HS-5 (cell line): ENCODE measurements around the gene TRIM28.
"Not testable (repeated sequence)": the region's sequence is repeated elsewhere in the genome, so short reads cannot be mapped to it uniquely, and the experiment has no call there.

Experiments used
- DNase-seq: peaks from one replicate; pipeline ENCODE4 v3.0.0-alpha.2; 2012; ENCODE audit warnings: low read depth

TRIM28 gene

GRCh38 chr19:58543826-58544590 is at the start of gene TRIM28:
TRIM28 (plus strand) TSS chr19:58544064; CDS start chr19:58544758, 694 bp downstream.
- peak; percentile 79 for DNase-seq

DNA sequence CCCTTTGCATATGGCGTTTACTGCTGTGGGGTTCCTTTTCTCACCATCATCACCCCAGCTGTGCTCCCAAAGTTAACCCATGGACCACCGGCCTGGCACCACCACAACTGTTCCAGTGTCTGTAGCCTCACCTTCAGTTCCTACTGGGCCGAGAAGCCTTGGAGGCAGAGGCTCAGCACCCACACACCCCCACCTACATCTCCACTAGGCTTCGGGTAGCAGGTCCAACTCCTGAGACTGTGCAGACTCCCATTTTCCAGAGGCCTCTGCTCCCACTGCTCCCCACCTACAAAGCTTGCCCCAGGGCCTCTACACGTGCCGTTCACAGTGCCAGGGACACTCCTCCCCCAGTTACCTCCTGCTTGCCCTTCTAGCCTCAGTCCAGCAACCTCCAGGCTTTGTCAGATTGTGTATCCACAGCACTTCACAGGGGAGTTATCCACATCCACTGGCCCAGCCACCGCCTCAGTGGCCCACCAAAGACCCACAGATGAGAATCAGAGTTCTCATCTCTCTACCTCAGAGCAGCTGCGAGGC is 46.2 kb upstream of the TRIM28 start:
- DNase-seq = no peak

GRCh38 chr19:58498316-58499020 is 45.4 kb upstream of the TRIM28 start:
- no peak for DNase-seq

DNA sequence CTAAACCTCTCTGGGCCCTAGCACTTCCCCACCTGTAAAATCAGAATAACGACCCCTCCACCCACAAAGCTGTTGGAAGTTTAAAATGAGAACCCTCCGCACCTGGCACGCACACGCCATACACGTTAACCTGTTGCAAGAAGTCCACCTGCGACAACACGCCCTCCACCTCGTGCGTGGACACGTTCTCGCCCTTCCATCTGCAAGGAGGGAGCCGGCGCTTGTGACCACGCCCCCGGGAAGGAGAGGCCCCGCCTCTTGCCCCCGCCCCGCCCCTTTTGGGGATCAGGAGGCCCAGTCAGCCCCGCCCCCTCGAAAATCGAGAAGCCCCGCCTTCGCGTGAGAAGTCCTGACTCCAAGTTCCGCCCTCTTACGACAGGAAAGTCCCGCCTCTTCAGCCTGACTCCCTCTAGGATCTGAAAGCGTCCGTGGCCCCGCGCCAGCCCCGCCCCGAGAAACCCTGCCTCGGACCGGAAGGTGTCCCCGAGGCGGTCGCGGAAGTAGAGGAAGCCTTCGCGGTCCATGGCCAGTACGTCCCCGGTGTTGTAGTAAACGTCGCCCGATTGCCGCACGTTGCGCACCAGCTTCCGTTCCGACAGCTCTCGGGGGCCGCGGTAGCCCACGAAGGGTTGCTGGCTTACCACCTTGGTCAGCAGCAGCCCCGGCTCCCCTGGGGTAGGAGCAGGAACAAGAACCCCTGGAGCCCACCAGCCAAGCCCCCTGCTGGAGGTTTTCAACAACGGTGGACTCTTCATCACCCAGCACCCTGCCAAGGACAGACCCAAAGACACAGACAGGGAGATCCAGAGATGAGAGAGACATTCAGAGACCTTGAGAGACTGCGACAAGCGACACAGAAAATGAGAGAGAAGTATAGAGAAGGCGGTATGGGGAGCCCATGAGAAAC is 44.6 kb upstream of the TRIM28 start:
- DNase-seq = peak; percentile 72

DNA sequence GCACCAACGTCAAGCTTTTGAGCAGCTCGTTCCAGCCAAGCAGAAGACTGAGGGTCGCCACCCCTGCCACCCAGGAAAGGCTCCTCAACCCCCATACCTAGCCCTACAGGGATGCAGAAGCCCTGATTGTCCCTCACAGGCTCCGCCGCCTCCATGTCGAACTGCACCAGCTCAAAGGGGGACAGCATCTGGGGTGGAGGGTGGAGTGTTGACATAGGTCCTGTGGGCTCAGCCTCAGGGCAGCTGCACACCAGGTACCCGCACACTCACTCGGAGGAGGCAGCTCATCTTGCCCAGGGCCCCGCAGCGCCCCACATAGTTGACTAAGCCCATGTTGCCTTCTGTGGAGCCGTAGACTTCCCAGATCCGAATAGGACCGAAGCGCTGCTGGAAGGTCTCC is 43.6 kb upstream of the TRIM28 start:
- DNase-seq = no peak

DNA sequence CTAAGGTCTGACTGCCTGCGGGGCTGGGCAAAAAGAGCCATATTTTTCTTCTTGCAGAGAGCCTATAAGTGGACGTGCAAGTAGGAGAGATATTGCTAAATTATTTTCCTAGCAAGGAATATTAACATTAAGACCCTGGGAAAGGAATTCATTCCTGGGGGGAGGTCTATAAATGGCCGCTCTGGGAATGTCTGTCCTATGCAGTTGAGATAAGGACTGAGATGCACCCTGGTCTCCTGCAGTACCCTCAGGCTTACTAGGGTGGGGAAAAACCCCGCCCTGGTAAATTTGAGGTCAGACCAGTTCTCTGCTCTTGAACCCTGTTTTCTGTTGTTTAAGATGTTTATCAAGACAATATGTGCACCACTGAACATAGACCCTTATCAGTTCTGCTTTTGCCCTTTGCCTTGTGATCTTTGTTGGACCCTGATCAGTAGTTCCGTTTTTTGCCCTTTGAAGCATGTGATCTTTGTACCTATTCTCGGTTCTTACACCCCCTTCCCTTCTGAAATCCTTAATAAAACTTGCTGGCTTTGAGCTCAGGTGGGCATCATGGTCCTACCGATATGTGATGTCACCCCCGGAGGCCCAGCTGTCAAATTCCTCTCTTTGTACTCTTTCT is 36.2 kb upstream of the TRIM28 start:
- DNase-seq = not testable (repeated sequence)

- DNase-seq = no peak
Observed at GRCh38 chr19:58509731-58510083, 34.2 kb upstream of the TRIM28 start.

GRCh38 chr19:58510084-58510862 is 33.6 kb upstream of the TRIM28 start:
- DNase-seq = no peak

- DNase-seq = no peak
Observed at GRCh38 chr19:58511353-58512208, 32.3 kb upstream of the TRIM28 start, which contains the start of gene SLC27A5. SLC27A5 (minus strand) TSS chr19:58511992; CDS start chr19:58511955, 37 bp downstream.

- no peak for DNase-seq
Observed at GRCh38 chr19:58513213-58513693, 30.6 kb upstream of the TRIM28 start.

DNA sequence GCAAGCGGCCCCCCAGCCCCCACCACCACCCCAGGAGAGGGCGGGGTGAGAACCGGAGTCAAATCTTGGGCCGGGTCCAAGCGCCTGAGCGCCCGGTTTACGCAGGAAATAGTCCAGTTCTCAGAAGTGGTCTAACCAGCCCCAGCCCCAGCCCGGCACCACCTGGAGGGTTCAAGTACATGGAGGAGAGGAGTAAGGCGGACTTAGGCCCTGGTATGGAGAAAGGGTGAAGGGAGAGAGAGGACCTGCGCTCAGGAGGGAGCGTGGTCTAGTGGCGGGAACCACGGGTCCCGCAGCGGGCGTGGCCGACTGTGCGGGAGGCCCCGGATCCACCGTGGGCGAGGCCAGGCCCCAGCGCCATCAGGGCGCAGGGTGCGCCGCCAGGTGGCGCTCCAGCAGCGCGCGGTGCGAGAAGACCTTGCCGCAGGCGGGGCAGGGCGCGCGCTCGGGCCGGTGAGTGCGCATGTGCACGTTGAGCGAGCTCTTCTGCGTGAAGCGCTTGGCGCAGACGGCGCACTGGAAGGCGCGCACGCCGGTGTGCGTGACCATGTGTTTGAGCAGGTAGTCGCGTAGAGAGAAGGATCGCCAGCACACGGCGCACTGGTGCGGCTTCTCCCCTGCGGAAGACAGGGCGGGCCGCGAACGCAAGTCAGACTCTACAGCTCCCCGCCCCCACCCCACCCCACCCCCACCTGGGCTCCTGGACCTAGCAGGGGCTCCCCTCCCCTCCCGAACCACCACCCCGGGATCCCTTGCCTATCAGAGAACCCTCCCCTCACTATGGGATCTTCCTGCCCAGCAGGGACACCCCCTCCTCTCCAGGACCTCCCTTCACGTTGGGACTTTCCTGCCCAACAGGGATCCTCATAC is 29.9 kb upstream of the TRIM28 start:
- DNase-seq = no peak

- DNase-seq = no peak
Observed at GRCh38 chr19:58514564-58515022, 29.3 kb upstream of the TRIM28 start.

GRCh38 chr19:58515259-58515658 is 28.6 kb upstream of the TRIM28 start:
- no peak for DNase-seq

DNA sequence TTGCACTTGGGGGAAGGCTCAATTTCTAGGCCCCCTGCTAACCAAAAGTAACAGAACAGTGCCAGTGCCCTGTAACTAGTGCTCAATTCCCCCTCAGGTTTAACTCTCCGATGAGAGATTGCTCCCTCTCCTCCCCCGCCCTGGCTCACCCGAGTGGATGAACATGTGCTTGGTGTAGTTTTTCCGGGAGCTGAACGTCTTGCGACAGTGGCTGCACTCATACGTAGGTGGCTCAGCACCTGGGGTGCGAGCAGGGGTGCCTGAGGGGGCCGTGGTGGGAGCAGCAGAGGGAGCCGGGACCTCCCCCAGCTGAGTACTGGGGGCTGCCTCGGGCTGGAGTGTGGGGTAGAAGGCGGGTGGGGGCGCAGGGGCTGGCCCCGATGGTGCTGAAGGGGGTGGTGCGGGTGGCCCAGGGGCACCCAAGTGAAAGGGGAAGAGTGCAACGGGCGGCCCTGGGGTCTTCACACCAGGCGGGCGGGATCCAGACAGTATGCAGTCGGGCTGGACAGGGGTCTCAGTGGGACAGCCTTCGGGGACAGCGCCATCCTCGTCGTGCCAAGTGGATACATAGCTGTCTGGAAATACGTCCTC is 27.5 kb upstream of the TRIM28 start:
- DNase-seq = no peak

- no peak for DNase-seq
Observed at GRCh38 chr19:58516964-58517833, 26.7 kb upstream of the TRIM28 start.

DNA sequence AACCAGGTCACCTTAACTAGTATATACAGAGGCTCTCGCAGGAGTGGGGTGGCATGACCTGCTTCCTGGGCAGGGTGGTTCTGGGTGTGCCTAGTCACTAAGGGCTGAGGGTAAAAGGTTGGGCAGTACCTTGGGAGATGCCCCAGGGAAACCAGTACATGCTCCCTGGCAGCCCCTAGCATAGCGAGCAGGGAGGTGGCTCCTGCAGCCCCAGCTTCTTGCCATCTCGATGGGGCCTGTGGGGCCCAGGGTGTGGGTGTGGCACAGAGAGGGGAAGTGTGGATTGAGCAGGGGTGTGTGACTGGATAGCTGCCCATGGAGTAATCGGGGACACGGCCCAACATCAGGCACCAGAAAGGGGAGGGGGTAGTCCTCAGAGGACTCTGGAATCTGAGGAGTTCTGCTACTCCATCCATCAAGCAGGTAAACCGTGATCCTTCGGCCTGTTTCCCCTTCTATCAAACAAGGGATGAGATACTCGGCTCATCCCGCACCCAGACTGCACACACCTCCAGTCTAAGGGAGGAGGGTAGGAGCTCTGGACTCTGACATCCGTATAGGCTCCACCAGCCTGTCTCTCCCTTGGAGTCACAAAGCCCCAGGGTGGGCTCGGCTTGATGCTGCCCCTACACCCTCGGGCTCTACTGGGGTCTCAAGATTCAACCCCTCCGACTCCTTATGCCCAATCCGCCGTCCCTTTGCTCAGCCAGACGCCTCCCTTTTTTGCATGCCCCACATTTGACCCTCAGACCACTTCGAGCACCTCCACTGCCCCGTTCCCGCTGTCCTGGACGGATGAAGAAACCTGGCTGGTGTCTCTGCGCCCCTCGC is 25.4 kb upstream of the TRIM28 start:
- DNase-seq = no peak

GRCh38 chr19:58519087-58519354 is 24.8 kb upstream of the TRIM28 start:
- no peak for DNase-seq
